Esophagus muscularis mucosa (tissue), 3 donors: ENCODE results near the gene OR13C8.

Experiments used
- CTCF ChIP-seq, 3 experiments: fragments of 200-600 bp in 2 of 3; fragments of 450-650 bp in 1 of 3; sonication (generic) in 2 of 3; IDR thresholded peaks; one replicate each; pipeline ENCODE4 v1.5.1; 2017 to 2019; ENCODE audit warnings: antibody characterized with exemption in 3 of 3, mild to moderate bottlenecking in 2 of 3, moderate library complexity in 1 of 3
- POLR2A ChIP-seq: fragments of 450-650 bp; IDR thresholded peaks from one replicate; pipeline ENCODE4 v1.6.1; 2017; ENCODE audit warnings: antibody characterized with exemption, moderate library complexity, mild to moderate bottlenecking, low read depth
- POLR2AphosphoS5 ChIP-seq, 2 donors: sonication (generic); formaldehyde crosslinking; IDR thresholded peaks; one replicate each; pipeline ENCODE4 v1.6.1; 2017; ENCODE audit warnings: antibody characterized with exemption in 2 of 2

GRCh38 chr9:104604801-104605200 lies 35.8 kb downstream of the OR13C8 start:
- TF ChIP-seq CTCF (IDR thresholded peaks at IDR 0.05) (no peak), POLR2A (no peak), POLR2AphosphoS5 (IDR thresholded peaks at IDR 0.05) (no peak)
